Liver (tissue), 9 donors: ENCODE results near the gene SNRK. TPM values are rescaled to one million over a fixed set of nuclear protein-coding genes. Genes with fewer than 3 reads are reported as not detected.

Experiments used
- DNase-seq: peaks from one replicate; pipeline ENCODE4 v3.0.0-alpha.2; 2017; ENCODE audit warnings: low spot score
- H3K27ac ChIP-seq, 2 donors: one replicate each; pipeline ENCODE4 v1.7.0; 2013; ENCODE audit warnings: inconsistent platforms in 2 of 2, low read length in 2 of 2, control low read depth in 1 of 2, low read depth in 1 of 2, mild to moderate bottlenecking in 1 of 2
- H3K27me3 ChIP-seq, 4 donors: one replicate each; pipeline versions ENCODE4 v1.6.1 to v1.7.0; 2013; ENCODE audit warnings: low read length in 3 of 4, inconsistent platforms in 1 of 4, mild to moderate bottlenecking in 1 of 4, moderate library complexity in 1 of 4; ENCODE audit not compliant: control insufficient read depth in 4 of 4, insufficient read depth in 4 of 4
- H3K36me3 ChIP-seq, 4 donors: one replicate each; pipeline versions ENCODE4 v1.6.1 to v1.7.0; 2013; ENCODE audit warnings: low read length in 3 of 4, mild to moderate bottlenecking in 3 of 4, low read depth in 1 of 4, moderate library complexity in 1 of 4; ENCODE audit not compliant: control insufficient read depth in 4 of 4, insufficient read depth in 3 of 4
- H3K4me1 ChIP-seq, 4 donors: one replicate each; pipeline versions ENCODE4 v1.6.1 to v1.7.0; 2013; ENCODE audit warnings: low read length in 3 of 4, mild to moderate bottlenecking in 3 of 4, moderate library complexity in 1 of 4; ENCODE audit not compliant: control insufficient read depth in 4 of 4, insufficient read depth in 4 of 4
- H3K4me3 ChIP-seq, 3 donors: one replicate each; pipeline versions ENCODE4 v1.6.1 to v1.7.0; 2013; ENCODE audit warnings: low read length in 3 of 3, control low read depth in 1 of 3, low read depth in 1 of 3, mild to moderate bottlenecking in 1 of 3
- H3K9ac ChIP-seq, 2 donors: one replicate each; pipeline ENCODE4 v1.7.0; 2013; ENCODE audit warnings: low read length in 2 of 2, mild to moderate bottlenecking in 2 of 2, moderate library complexity in 2 of 2, control low read depth in 1 of 2, low read depth in 1 of 2
- H3K9me3 ChIP-seq, 4 donors: one replicate each; pipeline versions ENCODE4 v1.6.1 to v1.7.0; 2013; ENCODE audit warnings: low read length in 3 of 4; ENCODE audit not compliant: control insufficient read depth in 4 of 4
- CTCF ChIP-seq: fragments of 150-350 bp; IDR thresholded peaks from 2 replicates; pipeline ENCODE4 v1.5.1; 2017; ENCODE audit warnings: improper control_type of control experiment, low read depth, low read length; ENCODE audit not compliant: missing input control
- FOXA1 ChIP-seq: IDR thresholded peaks from 2 replicates; pipeline ENCODE4 v1.6.1; 2016; ENCODE audit warnings: antibody characterized with exemption
- FOXA2 ChIP-seq: IDR thresholded peaks from 2 replicates; pipeline ENCODE4 v1.6.1; 2016; ENCODE audit warnings: antibody characterized with exemption
- HNF4A ChIP-seq, 2 donors: conservative IDR thresholded peaks; 2 replicates each; pipeline ENCODE4 v1.6.1; 2016; ENCODE audit warnings: antibody characterized with exemption in 2 of 2, mild to moderate bottlenecking in 2 of 2
- JUND ChIP-seq, 2 donors: IDR thresholded peaks; 2 replicates each; pipeline ENCODE4 v1.6.1; 2016; ENCODE audit warnings: antibody characterized with exemption in 2 of 2
- MAX ChIP-seq: IDR thresholded peaks from 2 replicates; pipeline ENCODE4 v1.6.1; 2016; ENCODE audit warnings: antibody characterized with exemption
- NR2F2 ChIP-seq: IDR thresholded peaks from 2 replicates; pipeline ENCODE4 v1.6.1; 2016; ENCODE audit warnings: antibody characterized with exemption
- RAD21 ChIP-seq, 2 donors: IDR thresholded peaks; 2 replicates each; pipeline ENCODE4 v1.6.1; 2016; ENCODE audit warnings: antibody characterized with exemption in 2 of 2, mild to moderate bottlenecking in 2 of 2
- SP1 ChIP-seq: IDR thresholded peaks from 2 replicates; pipeline ENCODE4 v1.6.1; 2018; ENCODE audit warnings: antibody characterized with exemption, mild to moderate bottlenecking
- TAF1 ChIP-seq: conservative IDR thresholded peaks from 2 replicates; pipeline ENCODE4 v1.6.1; 2016; ENCODE audit warnings: antibody characterized with exemption, mild to moderate bottlenecking
- YY1 ChIP-seq: IDR thresholded peaks from 2 replicates; pipeline ENCODE4 v1.6.1; 2016; ENCODE audit warnings: antibody characterized with exemption, mild to moderate bottlenecking
- WGBS: extraction: QIAGEN DNeasy Blood & Tissue Kit; methylation state at CpG from one replicate; pipeline ENCODE4 v1.1.7; 2013; 5-methylcytosine and 5-hydroxymethylcytosine counted together
- polyA plus RNA-seq, 2 donors: library from polyadenylated mRNA; stranded (reverse) in 1 of 2; unstranded in 1 of 2; fragments of 200-250 nt in 1 of 2; fragments of >200 nt in 1 of 2; fragmentation: Nextera tagmentation in 1 of 2; extraction: Ambion mirVana in 1 of 2; gene quantifications; one replicate each; pipeline versions ENCODE4 v1.2.1 to v1.2.3, GENCODE V29; 2013 to 2015
- total RNA-seq, 2 donors: library from RNA; depleted of rRNA; stranded (reverse); fragments of >200 nt; gene quantifications; one replicate each; pipeline ENCODE4 v1.2.3, GENCODE V29; 2014
- TF ChIP-seq, protein P1 (sequence below): IDR thresholded peaks from 2 replicates; pipeline ENCODE4 v1.6.1; 2016; ENCODE audit warnings: antibody characterized with exemption, mild to moderate bottlenecking
- TF ChIP-seq, protein P2 (sequence below): IDR thresholded peaks from 2 replicates; pipeline ENCODE4 v1.6.1; 2016; ENCODE audit warnings: antibody characterized with exemption
- donor health status: healthy.
- donor health status: healthy.
- donor health status: healthy.
- donor health status: healthy.
- donor health status: healthy.

The SNRK gene
- total and polyA plus RNA-seq, 4 donors, result 5.8 to 28.5 (median 14.6) TPM

DNA sequence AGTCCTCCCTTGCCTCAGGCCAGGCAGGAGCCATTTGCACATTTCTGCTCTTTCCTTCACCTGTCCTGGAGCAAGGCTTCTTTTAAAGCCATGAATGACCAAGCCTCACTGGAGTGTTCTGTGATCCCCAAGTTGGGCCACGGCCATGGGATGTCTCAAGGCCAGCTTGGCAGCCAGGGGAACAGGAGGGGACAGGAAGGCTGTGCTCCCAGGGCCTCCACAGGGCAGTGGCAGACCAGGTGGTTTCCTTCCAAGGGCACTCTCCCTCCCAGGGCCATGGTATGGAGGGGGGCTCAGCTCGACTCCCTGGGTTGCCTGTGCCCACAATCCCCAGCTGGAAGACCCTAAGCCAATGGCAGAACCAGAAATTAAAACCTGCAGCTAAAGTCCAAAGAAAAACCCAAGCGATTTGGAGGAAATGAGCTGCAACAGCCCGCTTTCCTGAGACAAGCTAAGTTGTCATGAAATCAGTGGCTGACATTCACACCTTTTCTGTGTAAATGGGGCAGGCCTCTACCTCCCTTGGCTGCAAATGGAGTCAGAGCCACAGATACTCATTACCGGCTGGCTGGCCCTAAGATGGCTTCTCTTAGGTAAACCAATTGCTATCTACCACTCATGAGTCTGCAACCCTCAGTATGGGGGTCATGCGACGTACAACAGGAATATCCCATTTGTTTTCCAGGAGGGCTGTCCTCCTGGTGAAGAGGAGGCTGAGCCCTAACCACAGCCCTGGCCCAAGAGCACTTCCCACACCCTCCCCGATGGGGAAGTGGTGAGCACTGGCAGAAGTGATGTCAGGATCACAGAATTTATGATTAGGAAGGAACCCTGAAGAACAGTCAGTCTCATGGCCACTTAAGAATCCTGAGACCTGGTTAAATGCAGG, 83.3 kb downstream of the SNRK start:
- no peak for DNase-seq
- H3K36me3 ChIP-seq, result no peaks in the 10 kb centered on the region
- 90% methylated on average over 8 of the region's 8 CpGs for WGBS
- H3K27me3 ChIP-seq, result no peaks in the 10 kb centered on the region
- no peaks in the 10 kb centered on the region for H3K4me1 ChIP-seq
- H3K9me3 ChIP-seq, result no peaks in the 10 kb centered on the region
- H3K27ac ChIP-seq, result no peak overlapping the region
- no peak overlapping the region for H3K9ac ChIP-seq
- H3K4me3 ChIP-seq, result no peak overlapping the region
- no peak for TF ChIP-seq MAX
- TF ChIP-seq CTCF, result no peak
- TF ChIP-seq NR2F2, result no peak
- TF ChIP-seq YY1, result no peak

- Histone ChIP-seq H3K27me3 (no peaks in the 10 kb centered on the region), H3K9me3 (no peaks in the 10 kb centered on the region), H3K27ac (no peak overlapping the region), H3K36me3 (no peaks in the 10 kb centered on the region), H3K4me1 (no peaks in the 10 kb centered on the region), H3K4me3 (no peak overlapping the region), H3K9ac (no peak overlapping the region)
- no peak for TF ChIP-seq CTCF
- no peak for TF ChIP-seq JUND (IDR thresholded peaks at IDR 0.05)
- TF ChIP-seq FOXA1, result no peak
- TF ChIP-seq TAF1, result no peak
- TF ChIP-seq SP1, result no peak
- no peak for TF ChIP-seq HNF4A (conservative IDR thresholded peaks at IDR 0.05)
- TF ChIP-seq FOXA2, result no peak
- no peak for TF ChIP-seq RAD21 (IDR thresholded peaks at IDR 0.05)
- TF ChIP-seq, protein P1, sequence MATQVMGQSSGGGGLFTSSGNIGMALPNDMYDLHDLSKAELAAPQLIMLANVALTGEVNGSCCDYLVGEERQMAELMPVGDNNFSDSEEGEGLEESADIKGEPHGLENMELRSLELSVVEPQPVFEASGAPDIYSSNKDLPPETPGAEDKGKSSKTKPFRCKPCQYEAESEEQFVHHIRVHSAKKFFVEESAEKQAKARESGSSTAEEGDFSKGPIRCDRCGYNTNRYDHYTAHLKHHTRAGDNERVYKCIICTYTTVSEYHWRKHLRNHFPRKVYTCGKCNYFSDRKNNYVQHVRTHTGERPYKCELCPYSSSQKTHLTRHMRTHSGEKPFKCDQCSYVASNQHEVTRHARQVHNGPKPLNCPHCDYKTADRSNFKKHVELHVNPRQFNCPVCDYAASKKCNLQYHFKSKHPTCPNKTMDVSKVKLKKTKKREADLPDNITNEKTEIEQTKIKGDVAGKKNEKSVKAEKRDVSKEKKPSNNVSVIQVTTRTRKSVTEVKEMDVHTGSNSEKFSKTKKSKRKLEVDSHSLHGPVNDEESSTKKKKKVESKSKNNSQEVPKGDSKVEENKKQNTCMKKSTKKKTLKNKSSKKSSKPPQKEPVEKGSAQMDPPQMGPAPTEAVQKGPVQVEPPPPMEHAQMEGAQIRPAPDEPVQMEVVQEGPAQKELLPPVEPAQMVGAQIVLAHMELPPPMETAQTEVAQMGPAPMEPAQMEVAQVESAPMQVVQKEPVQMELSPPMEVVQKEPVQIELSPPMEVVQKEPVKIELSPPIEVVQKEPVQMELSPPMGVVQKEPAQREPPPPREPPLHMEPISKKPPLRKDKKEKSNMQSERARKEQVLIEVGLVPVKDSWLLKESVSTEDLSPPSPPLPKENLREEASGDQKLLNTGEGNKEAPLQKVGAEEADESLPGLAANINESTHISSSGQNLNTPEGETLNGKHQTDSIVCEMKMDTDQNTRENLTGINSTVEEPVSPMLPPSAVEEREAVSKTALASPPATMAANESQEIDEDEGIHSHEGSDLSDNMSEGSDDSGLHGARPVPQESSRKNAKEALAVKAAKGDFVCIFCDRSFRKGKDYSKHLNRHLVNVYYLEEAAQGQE, result no peak
- TF ChIP-seq, protein P2, sequence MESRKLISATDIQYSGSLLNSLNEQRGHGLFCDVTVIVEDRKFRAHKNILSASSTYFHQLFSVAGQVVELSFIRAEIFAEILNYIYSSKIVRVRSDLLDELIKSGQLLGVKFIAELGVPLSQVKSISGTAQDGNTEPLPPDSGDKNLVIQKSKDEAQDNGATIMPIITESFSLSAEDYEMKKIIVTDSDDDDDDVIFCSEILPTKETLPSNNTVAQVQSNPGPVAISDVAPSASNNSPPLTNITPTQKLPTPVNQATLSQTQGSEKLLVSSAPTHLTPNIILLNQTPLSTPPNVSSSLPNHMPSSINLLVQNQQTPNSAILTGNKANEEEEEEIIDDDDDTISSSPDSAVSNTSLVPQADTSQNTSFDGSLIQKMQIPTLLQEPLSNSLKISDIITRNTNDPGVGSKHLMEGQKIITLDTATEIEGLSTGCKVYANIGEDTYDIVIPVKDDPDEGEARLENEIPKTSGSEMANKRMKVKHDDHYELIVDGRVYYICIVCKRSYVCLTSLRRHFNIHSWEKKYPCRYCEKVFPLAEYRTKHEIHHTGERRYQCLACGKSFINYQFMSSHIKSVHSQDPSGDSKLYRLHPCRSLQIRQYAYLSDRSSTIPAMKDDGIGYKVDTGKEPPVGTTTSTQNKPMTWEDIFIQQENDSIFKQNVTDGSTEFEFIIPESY, result no peak
- DNase-seq, result no peak
- 72% methylated on average over 6 of the region's 6 CpGs for WGBS
These were observed 84.1 kb downstream of the SNRK start for GRCh38 chr3:43370293-43370980.
